Upper lobe of left lung (tissue), 6 donors: ENCODE results near the gene CLCNKA. TPM values are rescaled to one million over a fixed set of nuclear protein-coding genes. Genes with fewer than 3 reads are reported as not detected.

Experiments
- ATAC-seq, 2 donors: fragments of 200-7000 bp; cut with Tn5 transposase; one replicate each; pipeline ENCODE4 v1.9.1; 2022; ENCODE audit warnings: mild to moderate bottlenecking in 2 of 2, moderate library complexity in 2 of 2; ENCODE audit not compliant: low FRiP score in 2 of 2
- DNase-seq, 2 donors: peaks; one replicate each; pipeline ENCODE4 v3.0.0-alpha.2; 2019 to 2020
- H3K27ac ChIP-seq, 4 donors: fragments of 200-600 bp; sonication (generic); one replicate each; pipeline ENCODE4 v1.5.1; 2016 to 2019
- H3K27me3 ChIP-seq, 4 donors: fragments of 200-600 bp; sonication (generic); one replicate each; pipeline ENCODE4 v1.5.1; 2017 to 2019
- H3K36me3 ChIP-seq, 4 donors: fragments of 200-600 bp; sonication (generic); one replicate each; pipeline ENCODE4 v1.5.1; 2016 to 2019
- H3K4me1 ChIP-seq, 4 donors: fragments of 200-600 bp; sonication (generic); one replicate each; pipeline ENCODE4 v1.5.1; 2018 to 2019
- H3K4me3 ChIP-seq, 4 donors: fragments of 200-600 bp; sonication (generic); one replicate each; pipeline ENCODE4 v1.5.1; 2017 to 2019; ENCODE audit warnings: mild to moderate bottlenecking in 2 of 4, moderate library complexity in 1 of 4
- H3K9me3 ChIP-seq, 4 donors: fragments of 200-600 bp; sonication (generic); one replicate each; pipeline ENCODE4 v1.5.1; 2018 to 2019
- CTCF ChIP-seq, 6 experiments: fragments of 450-650 bp in 4 of 6; fragments of 200-600 bp in 2 of 6; sonication (generic) in 2 of 6; IDR thresholded peaks; one replicate each; pipeline ENCODE4 v1.5.1; 2016 to 2019; ENCODE audit warnings: antibody characterized with exemption in 6 of 6
- EP300 ChIP-seq, 4 donors: sonication (generic); formaldehyde crosslinking; IDR thresholded peaks; one replicate each; pipeline ENCODE4 v1.5.1; 2017; ENCODE audit warnings: antibody characterized with exemption in 4 of 4, control low read depth in 2 of 4
- POLR2A ChIP-seq, 4 donors: fragments of 450-650 bp; IDR thresholded peaks; one replicate each; pipeline ENCODE4 v1.5.1; 2016 to 2017; ENCODE audit warnings: antibody characterized with exemption in 4 of 4, mild to moderate bottlenecking in 2 of 4
- POLR2AphosphoS5 ChIP-seq, 2 donors: sonication (generic); formaldehyde crosslinking; IDR thresholded peaks; one replicate each; pipeline ENCODE4 v1.5.1; 2017; ENCODE audit warnings: antibody characterized with exemption in 2 of 2
- WGBS, 2 donors: methylation state at CpG; one replicate each; pipeline ENCODE4 v1.1.5; 2017 to 2018; 5-methylcytosine and 5-hydroxymethylcytosine counted together
- total RNA-seq, 6 donors: library from RNA; depleted of rRNA in 4 of 6; stranded (reverse); fragments of >200 nt in 4 of 6; gene quantifications; one replicate each; pipeline versions ENCODE4 v1.1.0 to v1.2.1, GENCODE V29; 2016 to 2021
- donor health status: DM: no; HTN: no; CAD: no; lungs with moderate emphysema.
- donor health status: DM: no; HTN: yes; CAD: no; lungs with severe emphysema.

Gene CLCNKA
- under 1 TPM in 3 of 6 donors, not detected in 3; 0.20 to 0.89 (median 0.49) TPM for total RNA-seq

GRCh38 chr1:16021681-16022080 is at the start of gene CLCNKA:
CLCNKA (plus strand) TSS chr1:16022036; CDS start chr1:16022620, 584 bp downstream.
- Histone ChIP-seq H3K27me3 (peaks cover 0 to under 1% (median 0%) of the 10 kb centered on the region in 4 donors), H3K36me3 (no peaks in the 10 kb centered on the region), H3K27ac (no peak within 1 kb of the TSS), H3K4me3 (no peak within 1 kb of the TSS), H3K9me3 (no peaks in the 10 kb centered on the region), H3K4me1 (peaks cover 4 to 15% (median 6%) of the 10 kb centered on the region in 4 donors)
- no peak for DNase-seq
- TF ChIP-seq CTCF (IDR thresholded peaks at IDR 0.05) (no peak), POLR2AphosphoS5 (IDR thresholded peaks at IDR 0.05) (no peak), POLR2A (IDR thresholded peaks at IDR 0.05) (no peak), EP300 (IDR thresholded peaks at IDR 0.05) (no peak)
- WGBS, 2 donors = 55 to 65% methylated on average over 6 of the region's 6 CpGs
- ATAC-seq = no peak

DNA sequence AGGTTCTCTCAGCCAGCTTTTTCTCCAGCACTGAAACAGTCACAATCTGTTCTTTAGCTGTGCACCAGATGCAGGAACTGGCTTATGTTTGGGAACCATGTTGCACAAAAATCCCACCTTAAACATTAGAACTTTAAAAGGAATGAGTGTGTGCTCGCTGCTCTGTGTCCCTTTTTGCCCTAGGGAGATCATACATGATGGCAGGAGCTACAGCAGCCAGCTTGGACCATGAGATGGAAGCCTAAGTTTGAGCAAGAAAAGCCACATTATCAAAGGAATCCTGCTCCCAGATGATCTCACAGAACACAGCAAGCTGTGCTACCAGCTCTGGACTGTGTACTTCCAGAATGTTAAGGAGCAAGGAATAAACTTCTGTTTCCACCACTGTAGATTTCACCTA is 49.4 kb upstream of the CLCNKA start:
- ATAC-seq (no peak), DNase-seq (no peak)
- Histone ChIP-seq H3K27ac (no peak overlapping the region), H3K4me3 (no peak overlapping the region), H3K36me3 (peaks cover 10 to 40% (median 21%) of the 10 kb centered on the region in 4 donors), H3K4me1 (peaks cover 25 to 38% (median 27%) of the 10 kb centered on the region in 4 donors), H3K9me3 (no peaks in the 10 kb centered on the region), H3K27me3 (no peaks in the 10 kb centered on the region)
- 96 to 100% methylated on average over 1 of the region's 1 CpG for WGBS, 2 donors
- TF ChIP-seq CTCF (IDR thresholded peaks at IDR 0.05) (no peak), EP300 (IDR thresholded peaks at IDR 0.05) (no peak), POLR2A (IDR thresholded peaks at IDR 0.05) (no peak), POLR2AphosphoS5 (IDR thresholded peaks at IDR 0.05) (no peak)

DNA sequence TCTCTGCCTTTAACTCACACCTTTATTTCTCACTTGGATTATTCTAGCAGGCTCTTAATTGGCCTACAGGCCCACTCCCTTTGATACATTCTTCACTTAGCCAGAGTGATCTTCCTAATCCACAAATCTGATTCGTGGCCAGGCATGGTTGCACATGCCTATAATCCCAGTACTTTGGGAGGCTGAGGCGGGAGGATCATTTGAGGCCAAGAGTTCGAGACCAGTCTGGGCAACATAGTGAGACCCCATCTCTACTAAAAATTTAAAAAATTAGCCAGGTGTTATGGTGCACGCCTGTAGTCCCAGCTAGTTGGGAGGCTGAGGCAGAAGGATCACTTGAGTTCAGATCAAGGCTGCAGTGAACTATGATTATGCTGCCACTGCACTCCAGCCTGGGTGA is 48.1 kb upstream of the CLCNKA start:
- ATAC-seq (no peak), DNase-seq (no peak)
- Histone ChIP-seq H3K4me3 (no peak overlapping the region), H3K9me3 (no peaks in the 10 kb centered on the region), H3K36me3 (peaks cover 10 to 32% (median 18%) of the 10 kb centered on the region in 4 donors), H3K4me1 (peaks cover 18 to 27% (median 22%) of the 10 kb centered on the region in 4 donors), H3K27ac (no peak overlapping the region), H3K27me3 (no peaks in the 10 kb centered on the region)
- no peak for TF ChIP-seq EP300 (IDR thresholded peaks at IDR 0.05)
- TF ChIP-seq POLR2AphosphoS5 (IDR thresholded peaks at IDR 0.05) = no peak
- TF ChIP-seq CTCF (IDR thresholded peaks at IDR 0.05) = no peak
- no peak for TF ChIP-seq POLR2A (IDR thresholded peaks at IDR 0.05)
- 95 to 98% methylated on average over 4 of the region's 4 CpGs for WGBS, 2 donors

- Histone ChIP-seq H3K27me3 (no peaks in the 10 kb centered on the region), H3K27ac (peak overlapping the region; percentile 86 to 95 (median 90)), H3K4me1 (peaks cover 18 to 27% (median 22%) of the 10 kb centered on the region in 4 donors), H3K4me3 (peak overlapping the region in 3 of 4 donors; percentile 92 to 100 (median 98)), H3K36me3 (peaks cover 10 to 22% (median 13%) of the 10 kb centered on the region in 4 donors), H3K9me3 (no peaks in the 10 kb centered on the region)
- TF ChIP-seq CTCF (IDR thresholded peaks at IDR 0.05) = no peak
- no peak for TF ChIP-seq EP300 (IDR thresholded peaks at IDR 0.05)
- no peak for TF ChIP-seq POLR2A (IDR thresholded peaks at IDR 0.05)
- TF ChIP-seq POLR2AphosphoS5 (IDR thresholded peaks at IDR 0.05) = no peak
- DNase-seq = no peak
- no peak for ATAC-seq
- 38 to 45% methylated on average over 9 of the region's 9 CpGs for WGBS, 2 donors
Measured at GRCh38 chr1:15974855-15975254, 47.0 kb upstream of the CLCNKA start.

DNA sequence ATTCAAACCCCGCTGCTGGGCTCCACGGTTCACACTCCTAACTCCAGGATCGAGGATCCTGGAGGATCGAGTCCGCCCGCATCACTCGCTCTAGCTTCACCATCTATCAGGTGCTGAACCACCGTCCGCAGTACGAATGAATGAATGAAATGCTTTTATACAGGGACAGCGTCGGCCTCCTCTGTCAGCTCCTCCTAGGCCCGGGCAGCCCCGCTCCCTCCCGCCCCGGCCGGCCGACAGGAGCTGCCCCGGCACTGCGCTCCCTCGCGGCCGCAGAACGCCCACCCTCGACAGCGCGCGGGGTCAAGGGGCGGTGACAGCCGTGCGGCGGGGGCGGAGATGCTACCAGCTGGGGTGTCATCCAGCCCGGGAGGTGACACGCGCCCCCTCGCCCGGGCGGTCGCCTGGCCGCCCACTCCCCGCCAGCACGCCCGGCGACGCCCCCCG is 46.5 kb upstream of the CLCNKA start:
- Histone ChIP-seq H3K27me3 (no peaks in the 10 kb centered on the region), H3K36me3 (peaks cover 10 to 18% (median 13%) of the 10 kb centered on the region in 4 donors), H3K9me3 (no peaks in the 10 kb centered on the region), H3K27ac (peak overlapping the region; percentile 86 to 95 (median 90)), H3K4me1 (peaks cover 18 to 27% (median 22%) of the 10 kb centered on the region in 4 donors), H3K4me3 (peak overlapping the region; percentile 92 to 100 (median 95))
- DNase-seq (peak; percentile 52 to 93), ATAC-seq (peak in 1 of 2 donors; percentile 91)
- TF ChIP-seq CTCF (IDR thresholded peaks at IDR 0.05) = peak in 2 of 6 experiments; percentile 11 to 24
- no peak for TF ChIP-seq EP300 (IDR thresholded peaks at IDR 0.05)
- 0 to 2% methylated on average over 10 to 28 of the region's 47 CpGs for WGBS, 2 donors
